ENCODE data around the gene KRT73.
A peak's percentile ranks its signal among the peaks of the same experiment; 100 is the strongest.

Gene KRT73

GRCh38 chr12:52573306-52573705, 45.1 kb downstream of the KRT73 start:
- H3K4me3 ChIP-seq (ENCODE audit: low read depth, low read length): no peak overlapping the region
- no peak for DNase-seq (ENCODE audit: low read depth)
- TF ChIP-seq, protein P1, sequence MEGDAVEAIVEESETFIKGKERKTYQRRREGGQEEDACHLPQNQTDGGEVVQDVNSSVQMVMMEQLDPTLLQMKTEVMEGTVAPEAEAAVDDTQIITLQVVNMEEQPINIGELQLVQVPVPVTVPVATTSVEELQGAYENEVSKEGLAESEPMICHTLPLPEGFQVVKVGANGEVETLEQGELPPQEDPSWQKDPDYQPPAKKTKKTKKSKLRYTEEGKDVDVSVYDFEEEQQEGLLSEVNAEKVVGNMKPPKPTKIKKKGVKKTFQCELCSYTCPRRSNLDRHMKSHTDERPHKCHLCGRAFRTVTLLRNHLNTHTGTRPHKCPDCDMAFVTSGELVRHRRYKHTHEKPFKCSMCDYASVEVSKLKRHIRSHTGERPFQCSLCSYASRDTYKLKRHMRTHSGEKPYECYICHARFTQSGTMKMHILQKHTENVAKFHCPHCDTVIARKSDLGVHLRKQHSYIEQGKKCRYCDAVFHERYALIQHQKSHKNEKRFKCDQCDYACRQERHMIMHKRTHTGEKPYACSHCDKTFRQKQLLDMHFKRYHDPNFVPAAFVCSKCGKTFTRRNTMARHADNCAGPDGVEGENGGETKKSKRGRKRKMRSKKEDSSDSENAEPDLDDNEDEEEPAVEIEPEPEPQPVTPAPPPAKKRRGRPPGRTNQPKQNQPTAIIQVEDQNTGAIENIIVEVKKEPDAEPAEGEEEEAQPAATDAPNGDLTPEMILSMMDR (IDR thresholded peaks at IDR 0.05; ENCODE audit: control insufficient read depth, extremely low read depth, insufficient read depth): no peak

DNA sequence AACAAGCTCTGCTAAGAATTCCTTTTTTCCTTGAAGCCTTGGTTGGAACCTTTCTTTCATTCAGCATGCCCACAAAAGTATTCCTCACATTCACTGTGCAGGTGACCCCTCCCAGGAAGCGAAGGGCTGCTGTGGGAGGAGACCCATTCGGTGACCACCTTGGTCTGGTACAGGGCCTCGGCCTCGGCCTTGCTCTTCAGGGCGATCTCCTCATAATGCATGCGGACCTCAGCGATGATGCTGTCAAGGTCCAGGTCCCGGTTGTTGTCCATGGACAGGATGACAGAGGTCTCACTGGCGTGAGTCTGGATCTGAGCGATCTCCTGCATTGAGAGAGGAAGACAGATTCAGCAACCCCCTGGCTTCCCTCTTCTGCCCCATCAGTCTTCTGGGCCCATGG, 47.8 kb downstream of the KRT73 start:
- TF ChIP-seq, protein P1 (IDR thresholded peaks at IDR 0.05; ENCODE audit: control insufficient read depth, extremely low read depth, insufficient read depth): no peak
- no peak for DNase-seq (ENCODE audit: low read depth)
- H3K4me3 ChIP-seq (ENCODE audit: low read depth, low read length): no peak overlapping the region

DNA sequence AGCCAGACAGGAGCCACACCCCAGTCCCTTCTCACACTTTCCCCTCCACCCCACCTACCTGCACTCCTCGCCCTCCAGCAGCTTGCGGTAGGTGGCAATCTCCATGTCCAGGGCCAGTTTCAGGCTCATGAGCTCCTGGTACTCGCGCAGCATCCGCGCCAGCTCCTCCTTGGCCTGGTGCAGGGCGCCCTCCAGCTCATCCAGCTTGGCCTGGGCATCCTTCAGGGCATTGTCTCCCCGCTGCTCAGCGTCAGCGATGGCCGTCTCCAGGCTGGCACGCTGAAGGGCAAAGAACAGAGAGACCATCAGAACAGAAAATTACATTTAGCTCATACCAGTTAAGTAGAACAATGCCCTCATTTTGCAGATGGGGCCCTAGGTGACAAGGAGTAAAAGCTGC, 50.2 kb downstream of the KRT73 start:
- TF ChIP-seq, protein P1 (IDR thresholded peaks at IDR 0.05; ENCODE audit: control insufficient read depth, extremely low read depth, insufficient read depth): no peak
- no peak overlapping the region for H3K4me3 ChIP-seq (ENCODE audit: low read depth, low read length)
- no peak for DNase-seq (ENCODE audit: low read depth)

GRCh38 chr12:52566847-52567291, 51.5 kb downstream of the KRT73 start:
- TF ChIP-seq, protein P1 (IDR thresholded peaks at IDR 0.05; ENCODE audit: control insufficient read depth, extremely low read depth, insufficient read depth): no peak
- no peak for DNase-seq (ENCODE audit: low read depth)
- no peak overlapping the region for H3K4me3 ChIP-seq (ENCODE audit: low read depth, low read length)

DNA sequence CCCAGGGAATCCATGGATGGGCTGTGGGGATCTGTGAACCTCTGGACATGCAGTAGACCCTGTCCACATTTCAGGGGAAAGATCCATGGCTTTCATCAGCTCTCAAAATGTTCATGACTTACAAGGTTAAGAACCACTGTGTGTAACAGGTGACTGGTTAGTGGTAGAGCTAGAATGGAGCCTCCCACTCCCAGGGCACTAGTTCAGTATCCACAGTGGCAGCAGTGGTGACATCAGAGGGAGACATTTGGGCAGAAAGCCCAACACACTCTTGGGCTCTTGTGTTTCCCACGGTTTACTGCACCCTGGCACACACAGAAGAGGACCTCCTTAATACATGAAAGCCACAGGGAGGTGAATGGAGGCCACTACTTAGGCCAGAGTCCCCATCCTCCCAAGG, 53.8 kb downstream of the KRT73 start:
- TF ChIP-seq, protein P1 (IDR thresholded peaks at IDR 0.05; ENCODE audit: control insufficient read depth, extremely low read depth, insufficient read depth): no peak
- no peak for DNase-seq (ENCODE audit: low read depth)
- H3K4me3 ChIP-seq (ENCODE audit: low read depth, low read length): no peak overlapping the region

GRCh38 chr12:52561880-52562449, 56.4 kb downstream of the KRT73 start:
- no peak overlapping the region for H3K4me3 ChIP-seq (ENCODE audit: low read depth, low read length)
- no peak for DNase-seq (ENCODE audit: low read depth)
- TF ChIP-seq, protein P1 (IDR thresholded peaks at IDR 0.05; ENCODE audit: control insufficient read depth, extremely low read depth, insufficient read depth): peak; percentile 34; the same call in 1 of the 2 replicates

DNA sequence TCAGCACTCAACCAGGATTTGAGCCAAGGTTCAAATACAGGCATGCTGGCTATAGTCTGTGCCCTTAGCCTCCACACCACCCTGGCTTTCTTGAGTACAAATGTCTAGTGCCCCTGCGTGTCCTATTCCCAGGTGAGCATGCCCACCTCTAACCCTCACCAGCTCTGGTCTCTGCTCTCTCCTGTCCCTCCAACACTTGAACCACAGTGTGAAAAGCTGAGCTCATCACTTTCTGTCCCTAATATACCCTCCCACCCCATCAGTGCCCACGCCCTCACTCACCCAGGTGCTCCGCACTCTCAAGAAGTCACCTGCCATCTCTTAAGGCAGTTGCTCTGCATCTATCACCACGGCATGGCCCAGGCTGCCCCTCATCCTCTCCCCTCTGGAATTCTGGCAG, 58.4 kb downstream of the KRT73 start:
- H3K4me3 ChIP-seq (ENCODE audit: low read depth, low read length): no peak overlapping the region
- TF ChIP-seq, protein P1 (IDR thresholded peaks at IDR 0.05; ENCODE audit: control insufficient read depth, extremely low read depth, insufficient read depth): no peak
- DNase-seq (ENCODE audit: low read depth): no peak
